OCI-LY1 (cell line): ENCODE data around the gene DBR1.

ENCODE experiments used
- H2AFZ ChIP-seq: fragments of 200-600 bp; sonication (generic), shearing (Covaris generic); 2 replicates; pipeline ENCODE4 v1.6.0; 2014; ENCODE audit warnings: antibody characterized with exemption, mild to moderate bottlenecking, low read length
- H3F3A ChIP-seq: fragments of 200-600 bp; sonication (generic), shearing (Covaris generic); 2 replicates; pipeline ENCODE4 v1.6.0; 2014; ENCODE audit warnings: mild to moderate bottlenecking, antibody characterized with exemption, low read length, moderate library complexity; ENCODE audit not compliant: insufficient read depth
- H3K27ac ChIP-seq: fragments of 200-600 bp; sonication (generic); 2 replicates; pipeline ENCODE4 v1.5.1; 2014; ENCODE audit warnings: low read length, mixed run types, mild to moderate bottlenecking, low read depth; ENCODE audit not compliant: poor library complexity, severe bottlenecking
- H3K27me3 ChIP-seq: fragments of 200-600 bp; sonication (generic); 2 replicates; pipeline ENCODE4 v1.6.0; 2014; ENCODE audit warnings: antibody characterized with exemption, mild to moderate bottlenecking, low read length, moderate library complexity; ENCODE audit not compliant: insufficient read depth
- H3K36me3 ChIP-seq: fragments of 200-600 bp; sonication (generic); 2 replicates; pipeline ENCODE4 v1.6.1; 2014; ENCODE audit warnings: mild to moderate bottlenecking, antibody characterized with exemption, low read length, moderate library complexity, mixed read lengths; ENCODE audit not compliant: insufficient read depth
- H3K4me1 ChIP-seq: fragments of 200-600 bp; sonication (generic); 2 replicates; pipeline ENCODE4 v1.5.1; 2014; ENCODE audit warnings: mild to moderate bottlenecking, low read length, moderate library complexity; ENCODE audit not compliant: insufficient read depth, severe bottlenecking
- H3K4me2 ChIP-seq: fragments of 200-600 bp; sonication (generic), shearing (Covaris generic); 2 replicates; pipeline ENCODE4 v1.6.1; 2014; ENCODE audit warnings: low read length
- H3K4me3 ChIP-seq: fragments of 200-600 bp; sonication (generic); 2 replicates; pipeline ENCODE4 v1.5.1; 2014; ENCODE audit warnings: low read length, low read depth, mild to moderate bottlenecking, mixed read lengths; ENCODE audit not compliant: poor library complexity, severe bottlenecking
- H3K79me2 ChIP-seq: fragments of 200-600 bp; shearing (Covaris generic); 2 replicates; pipeline ENCODE4 v1.6.1; 2016; ENCODE audit warnings: mixed run types, low read length, mixed read lengths; ENCODE audit not compliant: insufficient read depth
- H3K9ac ChIP-seq: fragments of 200-600 bp; sonication (generic), shearing (Covaris generic); 2 replicates; pipeline ENCODE4 v1.6.1; 2014; ENCODE audit warnings: mild to moderate bottlenecking, low read length, mixed read lengths
- H3K9me2 ChIP-seq: fragments of 200-600 bp; sonication (generic), shearing (Covaris generic); 2 replicates; pipeline ENCODE4 v1.6.1; 2014; ENCODE audit warnings: low read depth, mild to moderate bottlenecking, low read length, mixed read lengths
- H3K9me3 ChIP-seq: fragments of 200-600 bp; shearing (Covaris generic); 2 replicates; pipeline ENCODE4 v1.6.1; 2014; ENCODE audit warnings: low read length, mixed read lengths
- H4K20me1 ChIP-seq: fragments of 200-600 bp; sonication (generic), shearing (Covaris generic); 2 replicates; pipeline ENCODE4 v1.6.0; 2016; ENCODE audit warnings: mild to moderate bottlenecking, low read length; ENCODE audit not compliant: insufficient read depth
- CTCF ChIP-seq: fragments of 200-600 bp; sonication (generic), shearing (Covaris generic); IDR thresholded peaks from 2 replicates; pipeline ENCODE4 v1.5.1; 2017; ENCODE audit warnings: mild to moderate bottlenecking, antibody characterized with exemption, low read length, moderate library complexity, mixed read lengths
- EZH2 ChIP-seq: fragments of 200-600 bp; sonication (generic), shearing (Covaris generic); IDR thresholded peaks from 2 replicates; pipeline ENCODE4 v1.8.0; 2017; ENCODE audit warnings: borderline replicate concordance, mixed run types, mild to moderate bottlenecking, antibody characterized with exemption, low read length, moderate library complexity, mixed read lengths

The DBR1 gene

GRCh38 chr3:138172625-138173024 is 2.1 kb downstream of the DBR1 start:
- Histone ChIP-seq H3K27ac (no peak overlapping the region), H4K20me1 (no peaks in the 10 kb centered on the region), H3K4me3 (no peak overlapping the region), H3F3A (no peaks in the 10 kb centered on the region), H3K4me1 (peaks cover 21% of the 10 kb centered on the region), H3K4me2 (no peak overlapping the region), H2AFZ (no peak overlapping the region), H3K9me3 (no peaks in the 10 kb centered on the region), H3K79me2 (no peaks in the 10 kb centered on the region), H3K36me3 (peaks cover 40% of the 10 kb centered on the region), H3K27me3 (no peaks in the 10 kb centered on the region), H3K9me2 (no peaks in the 10 kb centered on the region), H3K9ac (no peak overlapping the region)
- TF ChIP-seq CTCF (no peak), EZH2 (no peak)

DNA sequence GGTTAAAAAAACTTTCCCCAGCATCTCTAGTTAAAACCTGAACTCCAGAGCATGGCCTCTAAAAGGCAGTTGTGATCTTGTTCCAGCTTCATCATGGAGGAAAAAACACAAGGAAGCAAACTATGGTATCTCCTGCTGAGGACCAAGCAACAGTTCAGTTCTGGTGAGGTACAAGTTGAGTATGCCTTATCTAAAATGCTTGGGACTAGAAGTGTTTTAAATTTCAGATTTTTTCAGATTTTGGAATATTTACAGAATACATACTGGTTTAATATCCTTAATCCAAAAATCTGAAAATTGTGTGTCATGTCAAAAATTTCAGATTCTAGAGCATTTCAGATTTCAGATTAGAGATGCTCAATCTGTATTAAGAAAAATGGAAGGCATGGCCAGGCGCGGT is 9.7 kb downstream of the DBR1 start:
- Histone ChIP-seq H3K27me3 (no peaks in the 10 kb centered on the region), H3K4me1 (no peaks in the 10 kb centered on the region), H3K9me3 (no peaks in the 10 kb centered on the region), H3K27ac (no peak overlapping the region), H3K79me2 (no peaks in the 10 kb centered on the region), H4K20me1 (no peaks in the 10 kb centered on the region), H3K36me3 (peaks cover 86% of the 10 kb centered on the region), H3K4me3 (no peak overlapping the region), H2AFZ (no peak overlapping the region), H3K4me2 (no peak overlapping the region), H3F3A (no peaks in the 10 kb centered on the region), H3K9ac (no peak overlapping the region), H3K9me2 (no peaks in the 10 kb centered on the region)
- TF ChIP-seq CTCF (no peak), EZH2 (no peak)

DNA sequence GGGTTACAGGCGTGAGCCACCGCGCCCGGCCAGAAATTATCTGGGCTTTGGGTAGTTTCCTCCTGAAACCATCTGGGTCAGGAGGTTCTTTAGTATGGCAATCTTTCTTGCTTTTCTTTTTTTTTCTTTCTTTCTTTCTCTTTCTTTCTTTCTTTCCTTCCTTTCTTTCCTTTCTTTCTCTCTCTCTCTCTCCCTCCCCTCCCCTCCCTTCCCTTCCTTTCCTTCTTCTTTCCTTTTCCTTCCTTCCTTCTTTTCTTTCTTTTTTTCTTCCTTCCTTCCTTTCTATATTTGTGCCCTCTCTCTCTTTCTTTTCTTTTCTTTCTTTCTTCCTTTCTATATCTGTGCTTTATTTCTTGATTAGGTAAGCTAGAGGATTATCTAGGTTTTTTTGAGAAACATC is 17.0 kb downstream of the DBR1 start:
- Histone ChIP-seq H3K27ac (no peak overlapping the region), H3K9me2 (no peaks in the 10 kb centered on the region), H3F3A (no peaks in the 10 kb centered on the region), H2AFZ (no peak overlapping the region), H3K4me1 (no peaks in the 10 kb centered on the region), H3K9ac (no peak overlapping the region), H3K36me3 (peaks cover 23% of the 10 kb centered on the region), H4K20me1 (no peaks in the 10 kb centered on the region), H3K4me2 (no peak overlapping the region), H3K4me3 (no peak overlapping the region), H3K9me3 (peaks cover 7% of the 10 kb centered on the region; the same call in 1 of the 2 replicates), H3K27me3 (no peaks in the 10 kb centered on the region), H3K79me2 (no peaks in the 10 kb centered on the region)
- TF ChIP-seq CTCF (no peak), EZH2 (no peak)
